GM21447 (cell line): ENCODE measurements around the gene ASB18.

Source experiments
- ATAC-seq: cut with Tn5 transposase; IDR thresholded peaks from one replicate; pipeline ENCODE4 v1.9.1; 2021; ENCODE audit not compliant: unreplicated experiment

The ASB18 gene

DNA sequence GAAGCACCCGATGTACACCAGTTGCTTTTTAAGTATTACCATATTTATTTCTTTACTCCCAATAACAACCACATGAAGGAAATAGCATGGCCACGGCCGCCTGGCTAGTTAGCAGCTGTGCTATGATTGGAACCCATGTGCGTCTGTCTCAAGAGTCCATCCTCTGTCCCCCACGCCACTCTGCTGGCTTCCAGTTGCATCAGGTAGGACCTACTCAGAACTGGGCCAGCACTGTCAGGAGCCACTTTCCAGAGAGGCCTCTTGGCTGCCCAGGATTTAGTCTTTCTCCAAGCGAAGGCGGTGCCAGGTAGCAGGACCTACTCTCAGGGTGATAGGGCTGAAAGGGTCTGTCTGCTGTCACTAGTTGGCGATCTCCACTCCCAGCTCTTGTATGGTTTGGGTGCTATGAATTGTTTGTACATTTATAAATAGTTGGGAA is 22.1 kb downstream of the ASB18 start:
- ATAC-seq = no peak

DNA sequence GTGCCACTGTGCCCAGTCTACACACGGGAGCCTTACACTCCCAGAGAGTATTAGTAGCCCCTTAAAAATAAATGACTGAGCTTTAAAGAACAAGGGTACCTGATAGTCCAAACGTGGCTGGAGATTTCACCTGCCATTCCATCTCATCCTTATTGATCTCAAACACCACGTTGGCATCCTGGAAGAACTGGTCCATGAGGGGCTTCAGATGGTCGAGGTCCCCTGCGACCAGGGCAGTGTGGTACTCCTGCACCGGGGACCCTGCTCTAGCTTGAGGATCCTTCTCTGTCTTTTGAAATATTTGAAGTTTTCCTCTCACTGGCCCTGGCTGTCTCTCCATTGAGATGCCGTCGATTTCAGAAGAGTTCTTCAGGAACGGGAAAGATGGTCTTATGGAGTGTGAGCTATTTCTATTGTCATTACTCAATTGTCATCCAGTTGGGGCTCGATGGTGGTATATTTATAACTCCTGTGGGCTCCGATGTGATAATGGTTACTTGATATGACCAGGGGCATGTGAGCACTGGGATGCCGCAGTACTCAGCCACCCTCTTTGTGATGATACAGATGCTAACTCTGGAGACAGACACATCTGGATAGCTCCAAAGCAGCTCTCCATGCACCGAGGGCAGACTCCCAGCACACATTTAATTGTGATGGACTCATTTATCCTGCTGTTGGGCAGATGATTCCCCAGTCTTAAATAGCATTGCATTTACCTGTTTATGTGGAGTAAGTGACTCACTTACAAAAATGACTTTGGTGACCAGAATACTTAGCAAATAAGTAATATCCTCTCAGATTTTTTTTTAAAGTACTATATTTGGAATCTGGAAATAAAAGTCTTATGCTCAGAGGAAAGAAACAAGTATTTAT is 22.8 kb downstream of the ASB18 start:
- ATAC-seq = no peak

DNA sequence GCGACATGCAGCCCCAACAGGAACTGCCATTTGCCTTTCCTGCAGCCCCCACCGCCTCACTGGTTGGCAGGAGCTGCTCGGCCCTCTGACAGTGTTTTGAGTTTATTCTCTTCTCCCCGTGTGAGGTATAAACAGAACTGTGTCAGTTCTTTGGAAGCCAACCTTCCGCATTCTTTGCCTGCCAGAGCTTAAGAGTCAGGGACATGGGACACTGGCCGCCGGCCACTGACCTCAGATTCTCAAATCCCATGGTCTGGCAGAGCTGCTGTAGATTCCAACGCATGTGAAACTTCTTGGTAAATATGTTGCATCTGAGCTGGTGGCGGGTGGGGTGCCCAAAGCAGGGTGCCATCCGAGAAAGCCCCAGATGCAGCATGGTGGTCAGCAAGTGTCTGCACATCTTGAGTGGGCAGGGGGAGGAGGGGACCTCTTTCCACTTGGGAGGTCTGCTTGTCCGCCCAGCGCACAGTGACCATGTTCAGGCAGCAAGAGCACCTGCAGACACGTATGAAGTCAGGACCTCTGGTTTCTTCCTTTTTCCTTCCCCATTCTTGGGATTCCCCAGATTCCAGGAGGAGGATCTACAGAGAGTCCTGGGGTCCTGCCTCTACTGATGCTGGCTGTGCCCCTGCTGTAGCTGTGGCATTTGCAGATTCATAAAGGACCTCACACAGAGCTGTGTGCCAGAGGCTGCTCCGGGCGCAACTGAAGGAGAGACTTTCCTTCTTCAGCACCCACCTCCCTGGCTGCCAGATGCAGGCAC is 23.8 kb downstream of the ASB18 start:
- ATAC-seq = no peak

DNA sequence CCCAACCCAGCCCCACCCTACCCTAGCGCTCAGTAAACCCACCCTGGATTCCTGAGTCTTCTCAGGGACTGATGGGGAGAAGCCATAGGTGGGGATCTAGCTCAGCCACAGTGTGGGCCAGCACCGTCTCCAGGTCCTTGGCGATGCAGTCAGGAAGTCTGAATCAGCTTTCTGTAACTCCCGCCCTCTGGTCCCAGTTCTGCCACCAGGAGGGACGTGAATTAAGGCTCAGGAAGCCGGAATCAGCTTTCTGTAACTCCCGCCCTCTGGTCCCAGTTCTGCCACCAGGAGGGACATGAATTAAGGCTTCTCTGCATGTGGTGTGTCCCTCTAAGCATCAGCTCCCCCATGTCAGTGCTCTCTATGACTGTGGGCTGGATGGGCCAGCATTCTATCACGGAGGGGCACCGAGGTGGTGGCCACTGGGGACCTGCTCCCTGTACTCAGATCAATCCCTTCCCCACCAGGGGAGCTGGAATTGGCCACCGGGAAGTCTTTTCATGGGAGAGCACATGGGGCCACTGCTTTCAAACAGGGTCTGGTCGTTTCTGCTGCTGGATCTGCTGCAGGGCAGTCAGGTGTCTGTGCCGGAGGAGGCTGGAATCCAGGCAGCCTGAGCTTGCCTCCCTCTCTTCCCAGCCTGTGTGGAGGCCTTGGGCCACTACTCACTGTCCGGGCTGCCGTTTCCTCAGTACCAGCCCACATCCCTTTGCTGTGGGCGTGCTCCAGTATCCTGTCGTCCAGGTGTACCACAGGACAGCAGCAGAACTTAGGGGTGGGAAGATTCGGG is 24.7 kb downstream of the ASB18 start:
- ATAC-seq = no peak

DNA sequence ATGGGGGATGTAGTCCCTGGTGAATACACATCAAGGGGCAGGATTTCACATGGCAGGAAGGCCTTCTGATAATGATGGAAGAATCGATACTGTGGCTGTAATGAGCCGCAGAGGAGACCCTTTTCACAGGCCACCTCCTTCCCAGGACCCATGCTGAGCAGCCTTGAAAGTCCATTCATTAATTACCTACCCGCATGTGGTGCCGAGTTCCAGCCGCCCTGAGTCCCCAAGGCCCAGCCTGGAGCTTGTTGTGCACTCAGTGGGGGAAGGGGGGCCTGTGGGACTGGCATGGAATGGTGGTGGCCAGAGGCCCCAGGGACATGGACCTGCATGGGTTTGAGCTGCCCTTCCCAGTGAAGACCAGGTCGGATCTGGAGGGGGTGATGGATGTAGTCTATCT is 25.5 kb downstream of the ASB18 start:
- ATAC-seq = no peak

DNA sequence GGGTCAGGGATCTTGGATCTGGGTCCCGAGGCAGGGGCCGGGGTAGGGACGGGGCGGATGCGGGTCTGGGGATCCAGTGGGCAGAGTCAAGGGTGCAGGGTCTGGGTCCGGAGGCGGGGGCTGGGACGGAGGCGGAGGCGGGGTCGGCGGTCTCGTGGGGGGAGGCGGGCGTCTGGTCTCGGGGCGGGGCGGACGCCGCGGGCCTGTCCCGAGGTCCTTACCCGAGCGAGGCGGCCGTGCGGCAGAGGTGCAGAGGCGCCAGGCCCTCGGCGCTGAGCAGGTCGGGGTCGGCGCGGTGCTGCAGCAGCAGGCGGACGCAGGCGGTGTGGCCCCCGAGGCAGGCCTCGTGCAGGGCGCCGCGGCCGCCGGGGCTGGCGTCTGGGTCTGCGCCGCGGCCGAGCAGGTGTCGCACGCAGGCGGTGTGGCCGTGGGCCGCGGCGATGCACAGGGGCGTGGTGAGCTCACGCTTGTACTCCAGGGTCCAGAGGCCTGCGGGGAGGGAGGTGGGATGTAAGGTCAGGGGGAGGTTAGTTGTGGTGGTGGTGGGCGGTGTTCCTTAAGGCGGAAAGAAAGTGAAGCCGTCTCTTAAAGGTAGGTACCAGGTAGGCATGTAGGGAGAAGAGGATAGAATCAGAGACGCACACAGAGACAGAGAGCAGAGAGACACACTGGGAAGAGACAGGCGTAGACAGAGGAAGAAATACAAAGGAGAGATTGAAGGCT is 26.6 kb downstream of the ASB18 start:
- ATAC-seq = no peak

DNA sequence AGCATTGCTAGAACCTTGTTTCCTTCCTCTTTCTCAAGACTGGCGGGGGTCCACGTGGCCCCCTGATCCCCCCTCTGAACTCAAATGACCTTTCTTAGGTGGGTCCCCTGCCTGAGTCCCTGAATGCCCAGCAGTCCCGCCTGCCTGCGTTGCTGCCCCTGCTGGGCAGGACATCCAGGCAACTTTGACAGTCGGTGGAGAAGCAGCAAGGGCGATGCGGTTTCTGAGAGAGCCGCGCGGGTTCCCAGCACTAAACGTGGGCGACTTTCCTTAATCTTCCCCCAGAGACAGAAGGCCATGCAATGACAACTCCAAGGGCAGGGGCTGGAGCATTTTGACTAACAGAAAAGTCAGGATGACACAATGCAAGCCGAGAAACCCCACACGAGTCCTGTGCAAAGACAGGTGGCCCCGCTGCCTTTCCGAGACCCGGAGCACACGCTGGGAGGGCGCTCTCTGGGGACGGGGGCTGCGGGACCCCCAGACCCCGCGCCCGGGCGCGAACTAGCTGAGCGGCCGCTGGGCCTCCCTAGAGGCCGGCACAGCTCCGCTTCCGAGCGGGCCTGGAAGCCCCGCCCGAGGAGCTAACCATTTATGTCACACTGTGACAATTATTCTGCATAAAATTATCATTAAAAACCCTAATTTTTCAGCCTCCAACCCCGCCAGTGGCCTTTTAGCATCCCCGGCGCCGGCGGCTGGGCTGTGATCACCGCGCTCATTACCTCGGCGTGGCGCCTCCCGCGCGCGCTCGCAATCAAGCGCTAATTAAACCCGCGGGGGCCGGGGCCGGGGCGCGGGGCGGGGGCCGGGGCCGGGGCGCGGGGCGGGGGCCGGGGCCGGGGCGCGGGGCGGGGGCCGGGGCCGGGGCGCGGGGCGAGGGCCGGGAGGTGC is 27.4 kb downstream of the ASB18 start:
- no peak for ATAC-seq

DNA sequence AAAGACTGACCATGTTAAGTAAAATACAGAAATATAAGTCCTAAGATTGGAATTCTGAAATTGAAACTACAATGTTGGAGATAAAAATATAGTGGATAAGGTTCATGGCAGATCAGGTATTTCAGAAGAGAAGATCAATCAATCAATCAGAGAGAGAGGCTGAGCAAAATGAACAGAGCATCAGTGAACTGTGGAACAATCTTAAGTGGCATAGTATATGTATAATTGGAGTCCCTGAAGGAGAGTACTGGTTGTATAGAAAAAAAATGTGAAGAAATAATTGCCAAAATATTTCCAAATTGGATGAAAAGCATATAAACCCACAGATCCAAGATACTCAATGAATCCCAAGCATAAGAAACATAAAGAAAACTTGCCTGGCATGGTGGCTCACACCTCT is 35.0 kb downstream of the ASB18 start:
- ATAC-seq = no peak

DNA sequence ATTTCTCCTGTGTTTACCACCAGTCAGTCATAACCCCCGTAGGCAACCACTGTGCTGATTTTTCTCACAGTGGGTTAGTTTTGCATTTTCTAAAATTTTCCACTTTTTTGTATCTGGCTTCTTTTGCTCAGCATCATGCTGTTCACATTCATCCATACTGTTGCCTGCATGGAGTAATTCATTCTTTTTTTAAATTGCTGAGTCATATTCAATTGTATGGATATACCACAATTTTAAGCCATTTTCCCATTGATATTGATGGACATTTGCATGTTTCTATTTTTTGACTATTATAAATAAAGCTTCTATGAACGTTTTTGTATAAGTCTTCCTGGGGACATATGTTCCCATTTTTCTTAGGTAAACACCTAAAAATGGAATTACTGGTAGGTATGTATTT is 40.5 kb downstream of the ASB18 start:
- ATAC-seq = no peak

DNA sequence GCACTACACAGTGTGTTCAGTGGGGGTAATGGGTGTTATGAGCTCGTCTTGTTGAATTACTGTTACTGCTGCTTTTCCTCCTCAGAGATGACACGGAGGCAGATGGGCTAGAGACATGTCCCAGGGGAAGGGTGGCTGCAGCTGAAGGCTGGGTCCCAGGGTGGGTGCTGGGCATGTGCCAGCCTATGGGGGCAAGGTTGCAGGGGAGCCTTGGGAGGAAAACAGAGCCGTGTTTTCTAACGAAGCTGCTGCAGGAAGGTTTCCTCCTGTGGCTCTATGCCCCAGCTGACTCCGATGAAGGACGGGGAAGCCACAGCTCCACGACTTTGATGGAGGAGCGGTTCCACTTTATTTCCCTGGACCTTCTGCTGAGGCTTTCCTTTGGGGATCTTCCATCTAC is 42.4 kb downstream of the ASB18 start:
- no peak for ATAC-seq

DNA sequence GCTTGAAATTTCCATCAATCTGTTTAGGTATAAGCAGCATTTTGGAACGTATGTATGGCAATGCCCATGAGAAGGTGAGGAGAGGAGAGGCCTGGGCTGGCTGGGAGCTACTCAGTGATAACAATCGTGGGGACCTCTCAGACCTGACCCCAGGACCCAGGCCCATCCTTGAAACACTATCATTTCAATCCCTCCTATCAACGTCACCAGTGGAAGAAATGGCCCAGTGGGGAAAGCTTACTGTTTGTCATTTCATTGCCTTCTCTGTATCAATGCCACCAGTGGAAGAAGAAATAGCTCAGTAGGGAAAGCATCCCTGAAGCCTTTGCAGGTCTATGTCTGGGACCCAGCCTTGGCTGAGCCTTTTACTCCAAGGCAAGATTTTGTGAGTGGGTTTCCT is 44.8 kb downstream of the ASB18 start:
- ATAC-seq = no peak

DNA sequence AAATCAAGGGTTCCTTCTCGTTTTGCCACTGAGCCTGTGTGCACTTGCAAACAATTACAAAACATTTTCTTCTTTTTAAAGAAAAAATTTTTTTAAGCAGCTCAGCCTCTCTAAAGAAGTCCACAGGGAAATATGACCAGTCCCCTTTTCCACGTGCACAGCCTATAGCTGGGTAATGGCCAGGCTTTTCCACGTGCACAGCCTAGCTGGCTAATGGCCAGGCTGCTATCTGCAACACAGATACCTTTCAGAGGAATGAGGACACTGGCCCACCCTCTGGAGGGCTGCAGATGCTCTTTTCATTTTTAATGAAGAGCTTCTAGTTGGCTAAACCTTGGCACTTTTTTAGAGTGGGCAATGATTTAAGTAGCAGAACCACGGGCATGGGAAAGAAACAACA is 46.3 kb downstream of the ASB18 start:
- no peak for ATAC-seq

DNA sequence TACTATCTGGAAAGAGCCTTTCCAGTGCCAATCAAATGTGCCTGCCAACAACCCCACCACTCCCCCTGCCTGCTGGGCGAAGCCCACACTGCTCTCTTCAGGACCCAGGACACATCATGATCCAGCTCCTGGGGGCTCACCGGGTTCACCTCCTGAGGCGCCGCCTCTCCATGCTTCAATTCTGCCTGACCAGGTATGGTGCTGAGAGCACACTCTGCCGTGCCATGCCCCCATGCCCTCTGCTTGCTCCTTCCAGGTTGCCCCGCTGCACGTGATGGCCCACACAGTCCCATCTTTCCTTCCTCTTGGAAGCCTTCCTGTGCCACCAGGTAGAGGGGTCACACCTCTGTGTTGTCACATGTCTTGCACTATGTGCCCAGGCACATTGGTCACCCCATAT is 47.5 kb downstream of the ASB18 start:
- no peak for ATAC-seq

DNA sequence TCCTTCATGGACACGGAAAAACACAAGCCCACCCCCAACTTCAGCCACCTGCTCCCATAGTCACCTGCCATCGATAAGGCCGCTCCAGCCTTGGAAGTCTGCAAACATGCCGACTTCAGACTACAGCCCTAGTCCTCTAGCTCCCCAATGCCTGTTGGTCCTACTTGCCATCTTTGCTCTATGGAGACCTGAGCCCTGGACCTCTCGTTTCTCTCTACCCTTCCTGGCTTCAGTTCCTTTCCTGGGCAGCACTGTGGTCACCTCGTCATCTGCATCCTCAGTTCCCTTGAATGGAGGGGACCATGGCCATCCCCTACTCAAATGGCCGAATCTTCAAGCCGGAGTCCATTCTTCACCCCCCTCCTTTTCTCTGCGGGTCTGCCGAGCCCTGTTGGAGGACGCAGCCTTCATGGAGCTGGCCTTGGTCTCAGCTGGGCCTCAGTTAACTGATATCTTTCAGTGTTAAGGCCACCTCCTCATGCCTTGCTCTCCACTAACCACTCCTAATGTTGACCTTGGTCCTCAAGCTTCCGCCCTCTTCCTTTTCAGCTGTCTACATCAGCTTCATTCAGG is 48.4 kb downstream of the ASB18 start:
- ATAC-seq = no peak

DNA sequence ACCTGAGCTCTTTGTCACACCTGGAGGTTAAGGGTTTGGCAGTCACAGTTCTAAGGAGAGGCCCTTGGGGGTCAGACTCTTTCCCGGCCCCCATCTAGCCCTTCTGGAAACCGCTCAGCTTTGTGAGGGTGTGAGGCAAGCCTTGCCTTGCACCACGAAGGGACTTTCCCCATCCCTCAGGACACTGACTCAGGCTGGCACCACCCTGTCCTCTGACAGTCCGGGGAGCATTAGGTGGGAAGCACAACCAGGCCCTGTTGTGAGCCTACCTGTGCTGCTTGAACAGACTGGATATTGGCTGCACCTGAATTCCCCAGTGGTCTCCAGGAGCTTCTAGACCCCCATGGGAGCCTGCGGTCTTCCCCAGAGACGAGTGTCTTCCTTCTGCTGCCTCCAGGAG is 49.0 kb downstream of the ASB18 start:
- no peak for ATAC-seq

DNA sequence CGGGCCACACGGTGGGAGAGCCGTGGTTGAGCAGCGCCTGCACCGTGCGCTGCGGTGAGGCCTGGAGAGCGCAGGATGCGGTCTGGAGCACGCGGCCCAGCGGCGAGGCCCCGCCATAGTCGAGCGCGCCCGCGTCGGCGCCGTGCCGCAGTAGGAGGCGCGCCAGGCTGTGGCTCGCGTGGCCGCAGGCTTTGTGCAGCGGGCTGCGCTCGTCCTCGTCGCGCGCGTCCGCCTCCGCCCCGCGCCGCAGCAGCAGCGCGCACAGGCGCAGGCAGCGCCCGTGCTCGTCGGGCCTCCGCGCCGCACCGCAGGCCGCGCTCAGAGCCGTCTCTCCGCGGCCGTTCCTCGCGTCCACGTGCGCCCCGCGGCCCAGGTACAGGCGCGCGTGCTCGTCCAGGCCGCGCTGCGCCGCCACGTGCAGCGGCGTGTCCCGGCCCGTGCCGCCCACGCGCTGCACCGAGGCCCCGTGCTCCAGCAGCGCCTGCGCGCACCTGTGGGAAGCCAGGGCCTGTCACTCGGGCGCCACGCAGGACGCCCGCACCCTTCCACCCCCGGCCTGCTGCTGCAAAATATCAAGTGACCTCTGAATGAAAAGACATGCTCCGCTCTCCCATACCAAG is 49.7 kb downstream of the ASB18 start:
- no peak for ATAC-seq

DNA sequence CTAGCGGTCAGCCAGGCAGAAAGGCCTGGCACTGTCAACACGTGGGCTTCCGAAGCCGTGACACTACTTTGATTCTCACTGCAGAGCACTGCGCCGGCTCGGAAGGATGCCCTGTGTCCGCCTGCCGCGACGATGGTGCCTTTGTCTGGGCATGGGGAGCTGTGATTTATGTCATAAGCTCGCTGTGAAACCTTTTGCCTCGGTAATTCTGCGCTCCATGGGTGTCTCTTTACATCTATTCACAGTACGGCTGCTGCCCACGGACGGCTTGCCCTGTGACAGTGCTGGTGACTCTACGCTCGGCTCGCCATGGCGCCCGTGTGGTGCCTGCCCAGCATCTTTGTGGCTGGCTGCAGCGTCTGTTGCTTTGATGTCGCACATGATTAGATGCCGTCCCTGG is 52.9 kb downstream of the ASB18 start:
- no peak for ATAC-seq

DNA sequence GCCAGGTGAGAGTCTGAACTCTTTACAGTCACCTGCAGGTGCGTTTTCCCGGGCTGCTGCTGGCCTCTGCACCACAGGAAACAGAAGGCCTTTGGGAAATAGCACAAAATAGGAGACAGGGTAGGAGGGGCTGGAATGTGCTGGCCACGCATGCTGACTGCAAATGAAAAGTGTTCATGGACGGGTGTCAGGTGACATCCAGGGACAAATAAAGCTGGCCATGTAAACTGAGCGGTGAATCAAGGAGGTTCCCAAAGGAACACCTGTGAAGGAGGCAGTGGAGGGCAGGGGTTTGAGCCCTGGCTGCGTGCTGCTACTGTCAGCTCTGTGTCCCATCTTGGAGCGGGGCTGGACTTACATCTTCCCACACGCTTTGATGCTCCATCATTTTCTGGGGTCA is 53.7 kb downstream of the ASB18 start:
- ATAC-seq = no peak

DNA sequence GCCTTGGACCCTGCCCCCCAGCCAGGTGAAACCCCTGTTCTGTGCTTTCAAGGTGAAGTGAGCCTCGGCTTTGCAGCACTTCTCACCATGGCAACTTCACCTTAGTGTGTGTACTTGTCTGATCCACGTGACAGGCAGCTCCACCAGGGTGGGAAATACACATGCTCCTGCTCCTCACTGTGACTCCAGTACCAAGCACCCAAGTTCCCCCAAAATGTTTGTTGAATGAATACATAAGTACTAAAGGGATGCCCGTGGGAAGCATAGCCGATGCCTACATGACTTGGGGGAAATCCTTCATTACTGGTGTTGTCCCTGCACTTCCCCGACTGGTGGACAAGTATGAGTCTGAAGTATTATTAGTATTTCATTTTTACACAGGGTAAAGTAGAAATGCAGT is 54.2 kb downstream of the ASB18 start:
- ATAC-seq = no peak
